GM18502 (cell line): ENCODE data around the gene CORO7.

Source experiments
- ATAC-seq: cut with Tn5 transposase; IDR thresholded peaks from one replicate; pipeline ENCODE4 v1.9.1; 2021; ENCODE audit warnings: mild to moderate bottlenecking; ENCODE audit not compliant: unreplicated experiment, poor library complexity

Gene CORO7

GRCh38 chr16:4416200-4417032 is at the start of gene CORO7:
TSS of gene CORO7 (minus strand) at chr16:4416596. CDS start at chr16:4416518, 78 bp downstream.
- peak; percentile 73 for ATAC-seq

GRCh38 chr16:4463522-4464163 is 47.2 kb upstream of the CORO7 start:
- no peak for ATAC-seq

GRCh38 chr16:4461250-4462085 is 45.1 kb upstream of the CORO7 start:
- no peak for ATAC-seq

- no peak for ATAC-seq
These were observed 44.5 kb upstream of the CORO7 start for GRCh38 chr16:4460936-4461249.

- ATAC-seq: no peak
These were observed 39.6 kb upstream of the CORO7 start for GRCh38 chr16:4455951-4456350.

- no peak for ATAC-seq
These were observed 38.7 kb upstream of the CORO7 start for GRCh38 chr16:4455081-4455480.

- ATAC-seq: no peak
These were observed 38.2 kb upstream of the CORO7 start for GRCh38 chr16:4454623-4455022.

- no peak for ATAC-seq
These were observed 36.3 kb upstream of the CORO7 start for GRCh38 chr16:4452674-4453073.

GRCh38 chr16:4450931-4451519 is 34.6 kb upstream of the CORO7 start:
- no peak for ATAC-seq

GRCh38 chr16:4450430-4450829 is 34.0 kb upstream of the CORO7 start:
- no peak for ATAC-seq

GRCh38 chr16:4443986-4444385 is 27.6 kb upstream of the CORO7 start:
- ATAC-seq: no peak

GRCh38 chr16:4443271-4443670 is 26.9 kb upstream of the CORO7 start:
- no peak for ATAC-seq

GRCh38 chr16:4442371-4442770 is 26.0 kb upstream of the CORO7 start:
- no peak for ATAC-seq

GRCh38 chr16:4437366-4437765 is 21.0 kb upstream of the CORO7 start:
- ATAC-seq: no peak

- ATAC-seq: no peak
These were observed 19.1 kb upstream of the CORO7 start for GRCh38 chr16:4435337-4436067.

- no peak for ATAC-seq
These were observed 17.8 kb upstream of the CORO7 start for GRCh38 chr16:4433914-4434787.

- no peak for ATAC-seq
These were observed 16.8 kb upstream of the CORO7 start for GRCh38 chr16:4433228-4433627.

- no peak for ATAC-seq
These were observed 14.6 kb upstream of the CORO7 start for GRCh38 chr16:4431023-4431422.

- ATAC-seq: no peak
These were observed 12.1 kb upstream of the CORO7 start for GRCh38 chr16:4428500-4428899.
